ENCODE data around the gene PFAS.

- TF ChIP-seq PHF8 (conservative IDR thresholded peaks at IDR 0.05; ENCODE audit: low read depth, low read length), result no peak
- no peak for TF ChIP-seq KDM1A (IDR thresholded peaks at IDR 0.05; ENCODE audit: borderline replicate concordance, low read length)
- no peak for TF ChIP-seq EZH2 (IDR thresholded peaks at IDR 0.05; ENCODE audit: low read depth, low read length, severe bottlenecking)
- TF ChIP-seq SP2 (IDR thresholded peaks at IDR 0.05; ENCODE audit: low read length), result no peak
- TF ChIP-seq CTCF (IDR thresholded peaks at IDR 0.05; ENCODE audit: control extremely low read depth in 1 of 3, insufficient read depth in 1 of 3, low read depth in 1 of 3, low read length in 3 of 3), result no peak
- no peak for TF ChIP-seq POLR2AphosphoS5 (IDR thresholded peaks at IDR 0.05; ENCODE audit: low read depth, low read length)
Observed at GRCh38 chr17:8224891-8225812, 23.9 kb upstream of the PFAS start.
